Suppressor macrophage treated with lipopolysaccharide for 1 hour (primary cell): Measurements from ENCODE around the gene NUP88.

Experiments
- DNase-seq, 3 donors: peaks; one replicate each; pipeline ENCODE4 v3.0.0-alpha.2; 2020 to 2022

Gene NUP88

GRCh38 chr17:5354310-5354709 lies 65.2 kb downstream of the NUP88 start:
- no peak for DNase-seq

DNA sequence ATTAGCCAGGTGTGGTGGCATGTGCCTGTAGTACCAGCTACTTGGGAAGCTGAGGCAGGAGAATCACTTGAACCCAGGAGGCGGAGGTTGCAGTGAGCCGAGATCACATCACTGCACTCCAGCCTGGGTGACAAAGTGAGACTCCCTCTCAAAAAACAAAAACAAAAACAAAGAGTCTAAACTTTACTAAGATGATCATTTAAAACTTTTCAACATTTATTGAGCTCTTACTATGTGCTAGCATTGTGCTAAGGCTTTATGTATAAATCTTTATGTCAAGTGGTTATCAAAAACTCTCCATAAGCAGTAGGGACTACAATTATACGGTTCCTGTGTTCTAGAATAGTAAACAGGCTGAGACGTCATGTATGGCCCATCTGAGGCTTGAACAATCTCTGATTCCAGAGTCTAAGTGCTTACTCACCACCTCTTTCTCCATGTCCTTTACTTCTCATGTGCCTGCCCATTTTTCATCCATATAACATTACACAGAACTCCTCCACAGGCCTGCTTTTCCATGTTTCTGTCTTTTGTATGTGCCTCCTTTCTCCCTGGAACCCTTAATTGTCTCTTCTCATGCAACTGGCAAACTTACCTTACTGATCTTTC lies 66.7 kb downstream of the NUP88 start:
- no peak for DNase-seq

GRCh38 chr17:5344914-5345313 lies 74.5 kb downstream of the NUP88 start:
- DNase-seq = no peak
